GM23338 (cell line): Measurements from ENCODE around the gene ARHGAP42. TPM values are rescaled to one million over a fixed set of nuclear protein-coding genes. Genes with fewer than 3 reads are reported as not detected.

ENCODE experiments used
- ATAC-seq: fragments of 200-7000 bp; cut with Tn5 transposase; 3 replicates; pipeline ENCODE4 v1.9.1; 2020
- DNase-seq: peaks from one replicate; pipeline ENCODE4 v3.0.0-alpha.2; 2015; ENCODE audit warnings: low spot score
- H2AFZ ChIP-seq: fragments of 200-600 bp; sonication (generic); 2 replicates; pipeline ENCODE4 v1.8.0; 2016; ENCODE audit warnings: antibody characterized with exemption, mild to moderate bottlenecking, moderate library complexity
- H3F3A ChIP-seq: fragments of 200-600 bp; sonication (generic); replicated peaks from 2 replicates; pipeline ENCODE4 v1.8.0; 2017; ENCODE audit warnings: antibody characterized with exemption, mixed run types, low read depth
- H3K27ac ChIP-seq: fragments of 200-600 bp; sonication (generic); 2 replicates; pipeline ENCODE4 v1.6.1; 2016; ENCODE audit warnings: low read depth
- H3K27me3 ChIP-seq: fragments of 200-600 bp; sonication (generic); 2 replicates; pipeline ENCODE4 v1.8.0; 2016; ENCODE audit warnings: mild to moderate bottlenecking, mixed run types, moderate library complexity; ENCODE audit not compliant: insufficient read depth
- H3K36me3 ChIP-seq: fragments of 200-600 bp; sonication (generic); 2 replicates; pipeline ENCODE4 v1.8.0; 2016; ENCODE audit warnings: mild to moderate bottlenecking; ENCODE audit not compliant: insufficient read depth
- H3K4me1 ChIP-seq: fragments of 200-600 bp; sonication (generic); 2 replicates; pipeline ENCODE4 v1.8.0; 2016; ENCODE audit warnings: mild to moderate bottlenecking, moderate library complexity; ENCODE audit not compliant: insufficient read depth
- H3K4me2 ChIP-seq: fragments of 200-600 bp; sonication (generic); 2 replicates; pipeline ENCODE4 v1.7.1; 2017; ENCODE audit warnings: mixed run types
- H3K4me3 ChIP-seq: fragments of 200-600 bp; sonication (generic); 2 replicates; pipeline ENCODE4 v1.6.1; 2016; ENCODE audit warnings: mixed run types
- H3K79me2 ChIP-seq: fragments of 200-600 bp; sonication (generic); replicated peaks from 2 replicates; pipeline ENCODE4 v1.8.0; 2017; ENCODE audit warnings: mild to moderate bottlenecking; ENCODE audit not compliant: insufficient read depth
- H3K9me2 ChIP-seq: fragments of 200-600 bp; sonication (generic); 2 replicates; pipeline ENCODE4 v1.8.0; 2017; ENCODE audit not compliant: insufficient read depth
- H4K20me1 ChIP-seq: fragments of 200-600 bp; sonication (generic); replicated peaks from 2 replicates; pipeline ENCODE4 v1.8.0; 2017; ENCODE audit warnings: mild to moderate bottlenecking; ENCODE audit not compliant: insufficient read depth
- H3K27ac Mint-ChIP-seq: 2 replicates; pipeline ENCODE4 v1.8.0; 2020; ENCODE audit warnings: inconsistent platforms, mild to moderate bottlenecking, moderate library complexity, mixed read lengths
- H3K27me3 Mint-ChIP-seq: 3 replicates; pipeline ENCODE4 v1.8.0; 2022; ENCODE audit warnings: low read depth, mild to moderate bottlenecking, moderate library complexity, mixed read lengths, inconsistent platforms; ENCODE audit not compliant: insufficient read depth, poor library complexity
- H3K36me3 Mint-ChIP-seq: 3 replicates; pipeline ENCODE4 v1.8.0; 2021; ENCODE audit warnings: low read depth, mild to moderate bottlenecking, inconsistent platforms, moderate library complexity, mixed read lengths
- H3K4me1 Mint-ChIP-seq: 3 replicates; pipeline ENCODE4 v1.8.0; 2020; ENCODE audit warnings: mild to moderate bottlenecking, inconsistent platforms, mixed read lengths
- H3K4me3 Mint-ChIP-seq: 3 replicates; pipeline ENCODE4 v1.8.0; 2021; ENCODE audit warnings: moderate library complexity, mild to moderate bottlenecking, inconsistent platforms, mixed read lengths
- H3K9me3 Mint-ChIP-seq: 3 replicates; pipeline ENCODE4 v1.8.0; 2020; ENCODE audit warnings: moderate library complexity, mild to moderate bottlenecking, inconsistent platforms, mixed read lengths
- CREB1 ChIP-seq: fragments of 250-450 bp; sonication (Bioruptor Pico); IDR thresholded peaks from 2 replicates; pipeline ENCODE4 v1.5.0; 2020; ENCODE audit warnings: low read depth, mild to moderate bottlenecking, moderate library complexity
- CTCF ChIP-seq, 2 experiments: fragments of 200-600 bp in 1 of 2; sonication (generic) in 1 of 2; conservative IDR thresholded peaks; 2 replicates each; pipeline versions ENCODE4 v1.5.1 to v1.6.1; 2016 to 2017; ENCODE audit warnings: antibody characterized with exemption in 2 of 2, low read depth in 2 of 2, mild to moderate bottlenecking in 2 of 2, moderate library complexity in 1 of 2
- ETS1 ChIP-seq: IDR thresholded peaks from 2 replicates; pipeline ENCODE4 v1.6.1; 2016; ENCODE audit warnings: antibody characterized with exemption
- EZH2 ChIP-seq: fragments of 200-600 bp; sonication (generic); IDR thresholded peaks from one replicate; pipeline ENCODE4 v1.8.0; 2017; ENCODE audit warnings: antibody characterized with exemption, mild to moderate bottlenecking, low read depth; ENCODE audit not compliant: unreplicated experiment
- EZH2phosphoT487 ChIP-seq: fragments of 200-600 bp; sonication (generic); IDR thresholded peaks from one replicate; pipeline ENCODE4 v1.8.1; 2018; ENCODE audit warnings: antibody characterized with exemption; ENCODE audit not compliant: unreplicated experiment
- JUNB ChIP-seq: IDR thresholded peaks from one replicate; pipeline ENCODE4 v1.6.1; 2016; ENCODE audit warnings: antibody characterized with exemption; ENCODE audit not compliant: unreplicated experiment
- NANOG ChIP-seq: IDR thresholded peaks from 2 replicates; pipeline ENCODE4 v1.6.1; 2016; ENCODE audit warnings: antibody characterized with exemption, borderline replicate concordance
- POLR2AphosphoS5 ChIP-seq: IDR thresholded peaks from 2 replicates; pipeline ENCODE4 v1.6.1; 2016; ENCODE audit warnings: antibody characterized with exemption, low read depth
- REST ChIP-seq: IDR thresholded peaks from one replicate; pipeline ENCODE4 v1.6.1; 2018; ENCODE audit warnings: antibody characterized with exemption; ENCODE audit not compliant: unreplicated experiment
- STAT1 ChIP-seq: IDR thresholded peaks from one replicate; pipeline ENCODE4 v1.6.1; 2016; ENCODE audit warnings: antibody characterized with exemption; ENCODE audit not compliant: unreplicated experiment
- ZNF114 ChIP-seq: fragments of 250-450 bp; sonication (Bioruptor Pico); IDR thresholded peaks from 2 replicates; pipeline ENCODE4 v1.5.0; 2020; ENCODE audit warnings: mild to moderate bottlenecking, moderate library complexity
- ZNF331 ChIP-seq: fragments of 250-450 bp; sonication (Bioruptor Pico); IDR thresholded peaks from 2 replicates; pipeline ENCODE4 v1.5.0; 2020; ENCODE audit warnings: low read depth, mild to moderate bottlenecking, moderate library complexity
- ZNF462 ChIP-seq: fragments of 250-450 bp; sonication (Bioruptor Pico); IDR thresholded peaks from 2 replicates; pipeline ENCODE4 v1.5.0; 2020; ENCODE audit warnings: mild to moderate bottlenecking, moderate library complexity
- polyA plus RNA-seq: library from polyadenylated mRNA; unstranded; fragments of >200 nt; fragmentation: Nextera tagmentation; extraction: Ambion mirVana; gene quantifications from 2 replicates; pipeline ENCODE4 v1.2.1, GENCODE V29; 2016
- total RNA-seq: library from RNA; depleted of rRNA; stranded (reverse); fragments of >200 nt; shearing (Covaris generic); gene quantifications from 2 replicates; pipeline ENCODE4 v1.2.3, GENCODE V29; 2014

The ARHGAP42 gene
- total and polyA plus RNA-seq, 2 experiments from 2014 or later: 23.7 to 35.7 TPM

- Mint-ChIP-seq H3K9me3 (no peaks in the 10 kb centered on the region), H3K36me3 (no peaks in the 10 kb centered on the region)
- H3K27me3 ChIP-seq: no peaks in the 10 kb centered on the region
These were observed 341.6 kb downstream of the ARHGAP42 start for GRCh38 chr11:101028644-101029043.

More at GRCh38 chr11:101028644-101029043, 341.6 kb downstream of the ARHGAP42 start:
- Histone ChIP-seq H3K9me2 (no peaks in the 10 kb centered on the region), H3K4me1 (no peaks in the 10 kb centered on the region), H3K4me3 (no peak overlapping the region), H3K36me3 (no peaks in the 10 kb centered on the region), H3K4me2 (no peak overlapping the region), H3K27ac (no peak overlapping the region), H4K20me1 (no peaks in the 10 kb centered on the region), H3F3A (no peaks in the 10 kb centered on the region), H2AFZ (no peak overlapping the region), H3K79me2 (no peaks in the 10 kb centered on the region)
- Mint-ChIP-seq H3K27ac (no peak overlapping the region), H3K4me1 (no peaks in the 10 kb centered on the region), H3K4me3 (no peak overlapping the region), H3K27me3 (no peaks in the 10 kb centered on the region)
- TF ChIP-seq ETS1: no peak
- TF ChIP-seq ZNF462 (CRISPR knock-in tag): no peak
- TF ChIP-seq ZNF114 (CRISPR knock-in tag): no peak
- no peak for TF ChIP-seq EZH2
- TF ChIP-seq NANOG: no peak
- no peak for TF ChIP-seq JUNB
- no peak for TF ChIP-seq STAT1
- no peak for TF ChIP-seq REST
- TF ChIP-seq CTCF (conservative IDR thresholded peaks at IDR 0.05; ENCODE audit: low read depth in 2 of 2): no peak
- TF ChIP-seq EZH2phosphoT487: no peak
- TF ChIP-seq POLR2AphosphoS5: no peak
- TF ChIP-seq ZNF331 (CRISPR knock-in tag): no peak
- TF ChIP-seq CREB1 (CRISPR knock-in tag): no peak
- DNase-seq (no peak), ATAC-seq (no peak)
